ENCODE measurements around the gene B3GALT5.

B3GALT5 gene

GRCh38 chr21:39645331-39645730, 32.6 kb downstream of the B3GALT5 start:
- no peak for DNase-seq (ENCODE audit: low read depth in 2 of 2)

DNA sequence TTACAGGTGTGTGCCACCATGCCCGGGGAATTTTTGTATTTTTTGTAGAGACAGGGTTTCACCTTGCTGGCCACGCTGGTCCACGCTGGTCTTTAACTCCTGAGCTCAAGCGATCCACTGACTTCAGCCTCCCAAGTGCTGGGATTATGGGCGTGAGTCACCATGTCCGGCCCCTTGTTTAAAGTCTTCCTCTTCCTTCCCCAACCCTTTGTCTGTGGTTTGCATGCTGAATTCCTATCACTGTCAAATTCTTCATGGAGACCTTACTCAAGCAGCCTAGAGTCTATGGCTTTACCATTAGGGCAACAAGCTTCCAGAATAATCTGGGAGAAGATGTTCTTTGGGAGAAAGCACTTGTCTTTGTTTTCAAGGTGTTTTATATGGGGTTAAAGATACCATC, 34.7 kb downstream of the B3GALT5 start:
- no peak for DNase-seq (ENCODE audit: low read depth in 2 of 2)

DNA sequence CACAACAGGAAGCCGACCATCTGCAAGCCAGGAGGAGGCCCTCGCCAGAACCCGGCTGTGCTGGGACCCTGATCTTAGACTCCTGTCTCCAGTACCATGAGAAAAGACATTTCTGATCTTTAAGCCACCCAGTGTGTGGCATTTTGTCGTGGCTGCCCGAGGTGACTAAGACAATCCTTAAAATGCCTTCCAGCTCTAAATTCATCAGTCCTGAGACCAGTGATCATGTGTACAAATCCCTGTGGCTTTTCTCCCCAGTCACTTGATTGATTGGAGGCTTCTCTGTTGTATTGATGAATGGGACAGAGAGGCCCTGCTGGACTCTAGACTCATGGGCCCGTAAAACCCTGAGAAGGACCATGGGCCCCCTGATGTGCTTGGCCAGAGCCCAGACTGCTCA, 36.1 kb downstream of the B3GALT5 start:
- DNase-seq (ENCODE audit: low read depth in 2 of 2) = no peak

DNA sequence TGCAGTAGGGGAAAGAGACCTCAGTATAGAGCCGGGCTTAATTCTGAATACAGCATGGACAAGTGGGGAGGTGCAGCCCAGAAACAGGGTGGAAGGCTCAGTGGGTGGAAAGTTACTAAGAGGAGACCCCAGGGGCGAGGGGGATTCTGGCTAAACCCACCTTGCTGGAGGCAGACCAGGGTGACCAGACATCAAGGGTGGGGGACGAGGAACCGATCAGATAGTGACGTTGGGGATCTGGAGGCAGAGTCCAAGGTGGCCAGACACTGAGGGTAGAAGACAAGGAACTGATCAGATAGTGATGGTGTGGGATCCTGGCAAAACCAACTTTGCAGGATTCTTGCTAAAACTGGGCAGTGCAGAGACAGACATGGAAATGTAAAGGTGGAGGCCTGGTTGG, 36.8 kb downstream of the B3GALT5 start:
- no peak for DNase-seq (ENCODE audit: low read depth in 2 of 2)

GRCh38 chr21:39650306-39650705, 37.6 kb downstream of the B3GALT5 start:
- no peak for DNase-seq (ENCODE audit: low read depth in 2 of 2)

GRCh38 chr21:39650801-39651200, 38.1 kb downstream of the B3GALT5 start:
- no peak for DNase-seq (ENCODE audit: low read depth in 2 of 2)

GRCh38 chr21:39651206-39651605, 38.5 kb downstream of the B3GALT5 start:
- no peak for DNase-seq (ENCODE audit: low read depth in 2 of 2)

DNA sequence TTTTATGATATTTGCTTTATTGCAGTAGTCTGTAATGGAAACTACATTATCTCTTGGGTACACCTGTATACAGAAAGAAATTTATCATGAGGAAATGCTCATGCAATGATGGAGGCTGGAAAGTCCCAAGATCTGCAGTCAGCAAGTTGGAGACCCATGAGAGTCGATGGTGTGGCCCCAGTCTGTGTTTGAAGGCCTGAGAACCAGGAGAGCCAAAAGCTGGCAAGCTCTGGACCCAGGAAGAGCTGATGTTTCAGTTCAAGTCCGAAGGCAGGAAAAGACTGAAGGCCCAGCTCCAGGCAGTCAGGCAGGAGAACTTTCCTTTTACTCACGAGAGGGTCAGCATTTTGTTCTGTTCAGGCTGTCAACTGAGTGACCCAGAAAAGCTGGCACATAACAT, 42.2 kb downstream of the B3GALT5 start:
- no peak for DNase-seq (ENCODE audit: low read depth in 2 of 2)

- no peak for DNase-seq (ENCODE audit: low read depth in 2 of 2)
These were observed 42.8 kb downstream of the B3GALT5 start for GRCh38 chr21:39655589-39655988.

DNA sequence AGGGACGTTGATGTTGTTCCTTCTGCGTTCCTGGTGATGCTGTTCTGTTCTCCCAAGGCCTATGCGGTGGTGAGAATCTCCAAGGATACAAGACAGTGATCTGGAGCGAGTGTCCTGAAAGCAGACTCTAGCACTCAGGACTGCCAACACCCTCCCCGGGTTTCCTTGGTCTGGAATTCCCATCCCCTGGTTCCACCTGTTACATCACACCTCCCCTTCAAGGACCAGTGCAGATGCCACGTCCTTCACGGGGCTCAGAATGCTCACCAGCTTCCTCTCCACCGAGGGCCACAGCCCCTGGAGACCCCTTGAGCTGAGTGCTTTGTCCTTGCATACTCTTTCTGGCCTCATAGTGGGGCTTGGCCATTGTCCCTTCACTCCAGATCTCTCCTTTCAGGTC, 43.5 kb downstream of the B3GALT5 start:
- DNase-seq (ENCODE audit: low read depth in 2 of 2) = no peak

DNA sequence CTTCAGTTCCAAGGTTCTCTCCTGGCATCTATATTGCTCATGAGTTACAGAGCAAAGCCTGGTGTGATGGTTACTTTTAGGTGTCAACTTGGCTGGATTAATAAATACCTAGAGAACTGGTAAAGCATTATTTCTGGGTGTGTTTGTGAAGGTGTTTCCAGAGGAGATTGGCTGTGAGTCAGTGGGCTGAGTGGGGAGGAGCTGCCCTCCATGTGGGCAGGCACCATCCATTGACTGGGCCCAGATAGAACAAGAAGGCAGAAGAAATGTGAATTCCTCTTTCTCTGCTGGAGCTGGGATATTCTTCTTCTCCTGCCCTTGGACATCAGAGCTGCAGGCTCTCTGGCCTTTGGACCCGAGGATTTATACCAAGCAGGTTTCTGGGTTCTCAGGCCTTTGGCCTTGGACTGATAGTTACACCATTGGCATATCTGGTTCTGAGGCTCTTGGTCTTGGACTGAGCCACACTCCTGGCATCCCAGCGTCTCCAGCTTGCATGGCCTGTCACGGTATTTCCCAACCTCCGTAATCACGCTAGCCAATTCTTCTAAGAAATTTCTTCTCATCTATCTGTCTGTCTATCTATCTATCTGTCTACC, 44.5 kb downstream of the B3GALT5 start:
- DNase-seq (ENCODE audit: low read depth in 2 of 2) = no peak

GRCh38 chr21:39658066-39658465, 45.3 kb downstream of the B3GALT5 start:
- no peak for DNase-seq (ENCODE audit: low read depth in 2 of 2)

GRCh38 chr21:39659070-39659815, 46.5 kb downstream of the B3GALT5 start:
- DNase-seq (ENCODE audit: low read depth in 2 of 2) = no peak

GRCh38 chr21:39660191-39660980, 47.6 kb downstream of the B3GALT5 start:
- no peak for DNase-seq (ENCODE audit: low read depth in 2 of 2)

- no peak for DNase-seq (ENCODE audit: low read depth in 2 of 2)
These were observed 48.4 kb downstream of the B3GALT5 start for GRCh38 chr21:39661121-39661520.

GRCh38 chr21:39661740-39662139, 49.0 kb downstream of the B3GALT5 start:
- no peak for DNase-seq (ENCODE audit: low read depth in 2 of 2)

- no peak for DNase-seq (ENCODE audit: low read depth in 2 of 2)
These were observed 49.7 kb downstream of the B3GALT5 start for GRCh38 chr21:39662411-39662953.

GRCh38 chr21:39663066-39663465, 50.3 kb downstream of the B3GALT5 start:
- no peak for DNase-seq (ENCODE audit: low read depth in 2 of 2)

- DNase-seq (ENCODE audit: low read depth in 2 of 2) = no peak
These were observed 51.2 kb downstream of the B3GALT5 start for GRCh38 chr21:39663742-39664492.

DNA sequence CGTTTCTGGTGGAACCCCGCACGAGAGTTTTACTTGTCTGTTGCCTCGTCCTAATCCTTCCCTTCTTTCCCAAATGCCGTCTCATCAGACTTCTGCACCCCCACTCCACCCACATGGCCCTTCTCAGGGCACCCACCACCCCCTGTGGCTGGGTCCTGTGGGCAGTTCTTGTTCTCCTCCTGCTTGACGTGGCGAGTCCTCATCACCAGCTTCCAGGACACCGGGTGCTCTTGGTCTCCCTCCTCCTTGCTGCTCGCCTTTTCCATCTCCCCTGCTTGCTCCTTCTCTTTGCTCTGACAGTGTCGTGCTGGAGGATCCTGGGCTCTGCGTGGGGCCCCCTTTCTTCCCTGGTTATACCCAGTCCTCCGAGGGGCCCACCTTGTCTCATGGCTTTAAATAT, 51.8 kb downstream of the B3GALT5 start:
- no peak for DNase-seq (ENCODE audit: low read depth in 2 of 2)

GRCh38 chr21:39666026-39666425, 53.3 kb downstream of the B3GALT5 start:
- DNase-seq (ENCODE audit: low read depth in 2 of 2) = no peak
